Thyroid gland (tissue), 4 donors: ENCODE results near the gene KCNIP4.

ENCODE experiments used
- POLR2A ChIP-seq, 2 donors: fragments of 450-650 bp; IDR thresholded peaks; one replicate each; pipeline ENCODE4 v1.6.1; 2017; ENCODE audit warnings: antibody characterized with exemption in 2 of 2, mild to moderate bottlenecking in 2 of 2, moderate library complexity in 1 of 2
- TF ChIP-seq, protein P1 (sequence below), 6 experiments: fragments of 200-600 bp in 3 of 6; fragments of 450-650 bp in 3 of 6; sonication (generic) in 3 of 6; IDR thresholded peaks; one replicate each; pipeline ENCODE4 v1.5.1; 2016 to 2019; ENCODE audit warnings: antibody characterized with exemption in 6 of 6, mild to moderate bottlenecking in 2 of 6, inconsistent platforms in 1 of 6, moderate library complexity in 1 of 6

DNA sequence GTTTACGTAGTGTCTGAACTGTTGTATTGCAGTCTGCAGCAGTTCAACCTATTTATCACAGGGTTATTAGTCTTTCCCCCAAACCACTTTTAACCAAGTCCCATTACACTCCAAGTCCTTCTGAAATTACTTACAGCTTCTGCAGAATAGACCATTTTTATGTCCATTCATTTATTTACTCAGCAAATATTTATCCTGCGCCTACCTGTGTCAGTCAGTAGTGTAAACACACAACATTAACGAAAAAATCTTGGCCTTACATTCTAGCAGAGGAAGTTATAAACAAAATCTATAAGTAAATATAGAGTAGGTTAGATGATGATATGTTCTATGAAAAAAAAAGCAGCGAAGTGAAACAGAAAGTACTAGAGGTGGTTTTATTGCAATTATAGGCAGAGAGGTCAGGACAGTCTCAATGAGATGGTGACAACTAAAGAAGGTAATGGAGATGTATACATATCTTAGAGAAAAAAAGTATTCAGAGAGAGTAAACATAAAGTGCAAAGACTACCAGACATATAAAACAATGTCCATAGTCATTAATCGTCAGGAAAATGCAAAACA, 534.7 kb downstream of the KCNIP4 start:
- TF ChIP-seq, protein P1, sequence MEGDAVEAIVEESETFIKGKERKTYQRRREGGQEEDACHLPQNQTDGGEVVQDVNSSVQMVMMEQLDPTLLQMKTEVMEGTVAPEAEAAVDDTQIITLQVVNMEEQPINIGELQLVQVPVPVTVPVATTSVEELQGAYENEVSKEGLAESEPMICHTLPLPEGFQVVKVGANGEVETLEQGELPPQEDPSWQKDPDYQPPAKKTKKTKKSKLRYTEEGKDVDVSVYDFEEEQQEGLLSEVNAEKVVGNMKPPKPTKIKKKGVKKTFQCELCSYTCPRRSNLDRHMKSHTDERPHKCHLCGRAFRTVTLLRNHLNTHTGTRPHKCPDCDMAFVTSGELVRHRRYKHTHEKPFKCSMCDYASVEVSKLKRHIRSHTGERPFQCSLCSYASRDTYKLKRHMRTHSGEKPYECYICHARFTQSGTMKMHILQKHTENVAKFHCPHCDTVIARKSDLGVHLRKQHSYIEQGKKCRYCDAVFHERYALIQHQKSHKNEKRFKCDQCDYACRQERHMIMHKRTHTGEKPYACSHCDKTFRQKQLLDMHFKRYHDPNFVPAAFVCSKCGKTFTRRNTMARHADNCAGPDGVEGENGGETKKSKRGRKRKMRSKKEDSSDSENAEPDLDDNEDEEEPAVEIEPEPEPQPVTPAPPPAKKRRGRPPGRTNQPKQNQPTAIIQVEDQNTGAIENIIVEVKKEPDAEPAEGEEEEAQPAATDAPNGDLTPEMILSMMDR (IDR thresholded peaks at IDR 0.05) = no peak
- no peak for TF ChIP-seq POLR2A (IDR thresholded peaks at IDR 0.05)
